Measurements from ENCODE around the gene AFF3.

The AFF3 gene

DNA sequence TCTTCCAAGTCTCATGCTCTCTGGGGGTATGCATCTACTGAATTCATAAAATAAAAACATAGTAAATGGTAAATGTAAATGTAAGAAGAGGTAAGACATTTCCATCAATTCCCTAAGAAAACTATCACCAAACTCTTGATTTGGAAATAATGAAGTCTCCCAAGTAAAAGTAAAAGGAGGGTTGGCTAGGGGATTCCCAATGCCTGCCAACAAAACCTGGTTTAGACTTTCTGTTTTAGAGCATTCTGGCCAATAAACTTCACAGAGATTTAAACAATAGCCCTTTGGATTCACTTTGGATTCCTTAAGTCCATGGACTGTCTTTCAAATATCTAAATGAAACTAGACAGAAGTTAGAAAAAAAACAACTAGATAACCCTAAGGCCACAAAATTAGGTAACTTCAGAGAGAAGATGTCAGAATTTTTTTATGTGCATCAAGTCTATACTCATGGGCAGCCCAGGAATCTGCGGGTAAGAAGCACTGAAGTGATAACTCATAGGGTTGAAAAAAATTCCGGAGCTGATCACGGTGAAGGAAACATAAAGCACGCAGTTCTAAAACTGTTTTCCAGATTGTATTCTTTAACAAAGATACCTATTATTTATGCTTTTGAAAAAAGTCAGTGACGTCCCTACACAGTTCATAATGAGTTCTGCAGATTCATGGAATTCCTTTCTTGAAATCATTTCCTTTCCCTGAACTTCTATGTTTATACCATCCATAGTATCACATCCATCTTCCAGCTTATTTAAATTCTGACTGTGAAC, 263.6 kb downstream of the AFF3 start:
- TF ChIP-seq SIN3A (IDR thresholded peaks at IDR 0.05; ENCODE audit: borderline replicate concordance, insufficient read depth, low read length) (no peak), TAF1 (IDR thresholded peaks at IDR 0.05; ENCODE audit: borderline replicate concordance, insufficient read depth, low read length) (no peak), POLR2AphosphoS5 (IDR thresholded peaks at IDR 0.05; ENCODE audit: low read depth, low read length) (no peak), FOXP2 (optimal IDR thresholded peaks at IDR 0.05; ENCODE audit: borderline replicate concordance, extremely low read depth, extremely low read length, insufficient read depth) (no peak)
- TF ChIP-seq, protein P1, sequence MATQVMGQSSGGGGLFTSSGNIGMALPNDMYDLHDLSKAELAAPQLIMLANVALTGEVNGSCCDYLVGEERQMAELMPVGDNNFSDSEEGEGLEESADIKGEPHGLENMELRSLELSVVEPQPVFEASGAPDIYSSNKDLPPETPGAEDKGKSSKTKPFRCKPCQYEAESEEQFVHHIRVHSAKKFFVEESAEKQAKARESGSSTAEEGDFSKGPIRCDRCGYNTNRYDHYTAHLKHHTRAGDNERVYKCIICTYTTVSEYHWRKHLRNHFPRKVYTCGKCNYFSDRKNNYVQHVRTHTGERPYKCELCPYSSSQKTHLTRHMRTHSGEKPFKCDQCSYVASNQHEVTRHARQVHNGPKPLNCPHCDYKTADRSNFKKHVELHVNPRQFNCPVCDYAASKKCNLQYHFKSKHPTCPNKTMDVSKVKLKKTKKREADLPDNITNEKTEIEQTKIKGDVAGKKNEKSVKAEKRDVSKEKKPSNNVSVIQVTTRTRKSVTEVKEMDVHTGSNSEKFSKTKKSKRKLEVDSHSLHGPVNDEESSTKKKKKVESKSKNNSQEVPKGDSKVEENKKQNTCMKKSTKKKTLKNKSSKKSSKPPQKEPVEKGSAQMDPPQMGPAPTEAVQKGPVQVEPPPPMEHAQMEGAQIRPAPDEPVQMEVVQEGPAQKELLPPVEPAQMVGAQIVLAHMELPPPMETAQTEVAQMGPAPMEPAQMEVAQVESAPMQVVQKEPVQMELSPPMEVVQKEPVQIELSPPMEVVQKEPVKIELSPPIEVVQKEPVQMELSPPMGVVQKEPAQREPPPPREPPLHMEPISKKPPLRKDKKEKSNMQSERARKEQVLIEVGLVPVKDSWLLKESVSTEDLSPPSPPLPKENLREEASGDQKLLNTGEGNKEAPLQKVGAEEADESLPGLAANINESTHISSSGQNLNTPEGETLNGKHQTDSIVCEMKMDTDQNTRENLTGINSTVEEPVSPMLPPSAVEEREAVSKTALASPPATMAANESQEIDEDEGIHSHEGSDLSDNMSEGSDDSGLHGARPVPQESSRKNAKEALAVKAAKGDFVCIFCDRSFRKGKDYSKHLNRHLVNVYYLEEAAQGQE (IDR thresholded peaks at IDR 0.05; ENCODE audit: insufficient read depth in 1 of 2, low read depth in 2 of 2, low read length in 2 of 2): no peak

DNA sequence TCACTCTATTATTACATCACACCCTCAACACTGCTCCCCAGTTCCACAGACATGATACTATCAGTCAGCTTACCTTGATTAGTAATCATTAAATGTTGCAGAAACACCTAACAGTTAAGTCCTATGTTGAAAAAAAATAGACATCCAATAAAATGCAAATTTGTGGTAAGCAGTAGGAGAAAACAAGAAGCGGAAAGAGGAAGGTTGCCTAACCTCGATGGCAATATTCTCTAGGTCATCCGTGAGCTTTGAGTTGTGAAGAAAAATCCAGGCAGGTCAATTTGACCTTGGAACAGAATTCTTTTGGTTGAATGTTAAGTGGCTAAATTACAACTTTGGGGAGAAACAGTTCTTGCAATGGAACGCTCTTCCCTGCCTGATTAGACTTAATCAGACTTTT, 264.4 kb downstream of the AFF3 start:
- no peak for TF ChIP-seq SIN3A (IDR thresholded peaks at IDR 0.05; ENCODE audit: borderline replicate concordance, insufficient read depth, low read length)
- TF ChIP-seq TAF1 (IDR thresholded peaks at IDR 0.05; ENCODE audit: borderline replicate concordance, insufficient read depth, low read length): no peak
- no peak for TF ChIP-seq FOXP2 (optimal IDR thresholded peaks at IDR 0.05; ENCODE audit: borderline replicate concordance, extremely low read depth, extremely low read length, insufficient read depth)
- TF ChIP-seq, protein P1 (IDR thresholded peaks at IDR 0.05; ENCODE audit: insufficient read depth in 1 of 2, low read depth in 2 of 2, low read length in 2 of 2): no peak
- no peak for TF ChIP-seq POLR2AphosphoS5 (IDR thresholded peaks at IDR 0.05; ENCODE audit: low read depth, low read length)

DNA sequence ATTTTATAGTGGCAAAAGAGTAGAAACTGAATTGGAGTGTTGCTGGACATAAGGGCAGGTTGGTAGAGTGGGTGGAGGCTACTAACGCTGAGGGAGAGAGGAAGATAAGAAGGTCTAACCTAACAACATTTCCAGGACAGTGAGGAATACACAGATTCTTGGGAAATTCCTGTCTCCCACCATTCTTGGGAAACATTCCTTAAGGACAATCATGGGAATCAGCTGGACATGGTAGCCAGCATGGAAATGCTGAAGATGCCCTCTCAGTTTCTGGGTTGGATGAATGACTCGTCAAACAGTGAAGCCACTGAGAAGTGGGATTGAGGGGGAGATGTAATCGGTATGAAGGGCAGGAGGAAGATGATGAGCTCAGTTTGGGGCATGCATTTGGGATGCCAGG, 265.4 kb downstream of the AFF3 start:
- TF ChIP-seq TAF1 (IDR thresholded peaks at IDR 0.05; ENCODE audit: borderline replicate concordance, insufficient read depth, low read length) (no peak), FOXP2 (optimal IDR thresholded peaks at IDR 0.05; ENCODE audit: borderline replicate concordance, extremely low read depth, extremely low read length, insufficient read depth) (no peak), SIN3A (IDR thresholded peaks at IDR 0.05; ENCODE audit: borderline replicate concordance, insufficient read depth, low read length) (no peak), POLR2AphosphoS5 (IDR thresholded peaks at IDR 0.05; ENCODE audit: low read depth, low read length) (no peak)
- TF ChIP-seq, protein P1 (IDR thresholded peaks at IDR 0.05; ENCODE audit: insufficient read depth in 1 of 2, low read depth in 2 of 2, low read length in 2 of 2): no peak

DNA sequence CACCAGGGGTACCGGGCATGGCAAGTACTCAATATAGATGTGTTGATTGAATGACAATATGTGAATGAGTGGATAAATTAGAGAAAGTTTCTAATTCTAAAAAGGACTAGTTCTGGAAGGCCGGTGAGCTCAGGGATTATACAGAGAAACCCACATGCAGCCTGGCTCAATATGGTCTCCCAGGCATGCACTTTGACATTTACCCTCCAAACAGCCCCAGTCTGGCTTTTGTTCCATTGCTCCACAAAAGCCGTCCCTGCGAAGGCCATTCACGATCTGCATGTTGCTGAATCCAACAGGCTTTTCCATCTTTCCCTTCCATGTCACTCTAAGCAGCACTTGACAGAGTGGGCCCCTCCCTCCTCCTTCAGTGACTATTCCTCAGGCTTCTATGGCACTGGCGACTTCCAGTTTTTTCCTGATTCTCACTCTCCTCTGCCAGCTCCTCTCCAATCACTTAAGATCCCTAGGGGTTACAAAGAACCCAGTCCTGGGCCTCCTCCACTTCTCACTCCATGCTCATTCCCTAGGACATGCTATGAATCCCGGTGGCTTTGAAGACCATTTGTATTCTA, 266.7 kb downstream of the AFF3 start:
- TF ChIP-seq TAF1 (IDR thresholded peaks at IDR 0.05; ENCODE audit: borderline replicate concordance, insufficient read depth, low read length) (no peak), FOXP2 (optimal IDR thresholded peaks at IDR 0.05; ENCODE audit: borderline replicate concordance, extremely low read depth, extremely low read length, insufficient read depth) (no peak), POLR2AphosphoS5 (IDR thresholded peaks at IDR 0.05; ENCODE audit: low read depth, low read length) (no peak), SIN3A (IDR thresholded peaks at IDR 0.05; ENCODE audit: borderline replicate concordance, insufficient read depth, low read length) (no peak)
- TF ChIP-seq, protein P1 (IDR thresholded peaks at IDR 0.05; ENCODE audit: insufficient read depth in 1 of 2, low read depth in 2 of 2, low read length in 2 of 2): no peak

Measured in PFSK-1 (cell line).